Measurements from ENCODE around the gene OR52A1. TPM values are rescaled to one million over a fixed set of nuclear protein-coding genes. Genes with fewer than 3 reads are reported as not detected.

OR52A1 gene
- total and polyA plus RNA-seq, 2 of the 8 experiments (the other 6 are each of a cell fraction or from before 2014, with no cell fraction given) = 5.9 to 12.2 TPM

DNA sequence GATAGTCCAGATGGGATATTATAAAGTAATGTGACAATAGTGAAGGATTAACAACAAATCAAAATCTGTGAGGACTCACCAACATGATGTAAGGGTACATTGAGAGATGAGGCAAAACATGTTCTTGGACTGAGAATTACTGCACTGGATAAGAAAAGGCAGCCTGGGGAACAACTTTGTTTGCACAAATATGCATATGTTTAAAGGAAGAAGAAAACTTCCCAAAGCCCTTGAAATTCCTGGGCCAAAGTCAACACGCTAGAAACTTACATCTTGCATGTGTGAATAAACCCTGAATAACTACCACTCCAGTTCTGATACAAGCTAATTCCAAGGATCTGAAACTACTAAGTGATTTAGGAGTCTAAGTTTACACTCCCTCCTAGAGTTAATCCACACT lies 17.5 kb downstream of the OR52A1 start:
- FAIRE-seq (no peak), DNase-seq (ENCODE audit: low read depth in 1 of 2, low spot score in 2 of 2) (no peak)
- Histone ChIP-seq H2BK20ac (ENCODE audit: low read length) (no peak overlapping the region), H3K23me2 (ENCODE audit: low read depth, low read length) (no peaks in the 10 kb centered on the region), H3K27me3 (replicated peaks in 1 of 4; ENCODE audit: control insufficient read depth in 3 of 4, extremely low read depth in 1 of 4, insufficient read depth in 3 of 4, low read length in 3 of 4) (peaks cover 0 to 1% (median 0%) of the 10 kb centered on the region in 4 experiments; a peak in 1 of 7 replicates), H2BK12ac (ENCODE audit: low read depth, low read length) (no peak overlapping the region), H3K79me2 (ENCODE audit: control insufficient read depth in 1 of 2, insufficient read depth in 2 of 2, low read length in 2 of 2) (no peaks in the 10 kb centered on the region), H2AK5ac (ENCODE audit: low read depth, low read length) (no peak overlapping the region), H3K23ac (ENCODE audit: insufficient read length) (no peak overlapping the region), H2BK15ac (ENCODE audit: low read length) (no peak overlapping the region), H2BK120ac (replicated peaks; ENCODE audit: low read depth, low read length) (no peak overlapping the region), H3K4ac (replicated peaks; ENCODE audit: insufficient read length, low read depth, low read length) (no peak overlapping the region), H3K14ac (ENCODE audit: insufficient read length) (no peak overlapping the region), H2AFZ (ENCODE audit: low read length) (no peak overlapping the region), H3K36me3 (ENCODE audit: control insufficient read depth in 2 of 4, insufficient read depth in 4 of 4, low read length in 3 of 4) (no peaks in the 10 kb centered on the region), H4K20me1 (replicated peaks in 1 of 2; ENCODE audit: control insufficient read depth in 1 of 2, insufficient read depth in 2 of 2, low read length in 2 of 2) (no peaks in the 10 kb centered on the region), H3K79me1 (ENCODE audit: low read depth, low read length) (no peaks in the 10 kb centered on the region), H4K8ac (ENCODE audit: extremely low read depth, insufficient read depth, low read length) (no peak overlapping the region), H3K9me3 (ENCODE audit: insufficient read depth in 2 of 2, low read depth in 1 of 2, low read length in 1 of 2) (no peaks in the 10 kb centered on the region), H3K18ac (ENCODE audit: extremely low read depth, low read length) (no peak overlapping the region), H4K91ac (replicated peaks; ENCODE audit: insufficient read length, low read length) (no peak overlapping the region), H3K27ac (ENCODE audit: low read depth, low read length) (no peak overlapping the region), H3K4me1 (replicated peaks in 1 of 4; ENCODE audit: control insufficient read depth in 3 of 4, insufficient read depth in 4 of 4, low read length in 3 of 4) (peaks cover 0 to 4% (median 0%) of the 10 kb centered on the region in 4 experiments; a peak in 1 of 7 replicates), H3K9ac (replicated peaks in 1 of 4; ENCODE audit: extremely low read depth in 1 of 4, low read depth in 3 of 4, low read length in 3 of 4) (no peak overlapping the region), H3K4me2 (ENCODE audit: insufficient read depth in 1 of 2, low read depth in 2 of 2, low read length in 2 of 2) (no peak overlapping the region), H4K5ac (ENCODE audit: insufficient read length, low read depth, low read length) (no peak overlapping the region), H2BK5ac (ENCODE audit: low read depth, low read length) (no peak overlapping the region), H3K56ac (replicated peaks; ENCODE audit: insufficient read length, low read depth, low read length) (no peak overlapping the region), H3K4me3 (ENCODE audit: extremely low read depth in 1 of 4, insufficient read depth in 2 of 4, low read depth in 3 of 4, low read length in 4 of 4) (no peak overlapping the region)
- CTCF ChIA-PET (ENCODE audit: partially characterized antibody) = interaction anchor here (1.5 kb wide), 1 partner anchor 12 kb away, joined by 4 read pairs; no protein-coding TSS in a partner anchor
- POLR2A ChIA-PET (ENCODE audit: partially characterized antibody) = no interaction called here
- no peak for TF ChIP-seq BCL11A (IDR thresholded peaks at IDR 0.05; ENCODE audit: low read depth in 2 of 2, low read length in 2 of 2)
- TF ChIP-seq CBX5 (IDR thresholded peaks at IDR 0.05; ENCODE audit: low read depth, low read length) = no peak
- TF ChIP-seq EGR1 (IDR thresholded peaks at IDR 0.05; ENCODE audit: borderline replicate concordance, low read depth, low read length) = no peak
- WGBS, 2 experiments (ENCODE audit: extremely low coverage in 1 of 2, insufficient coverage in 1 of 2, insufficient read length in 1 of 2, insufficient replicate concordance in 2 of 2, low coverage in 1 of 2, low lambda C conversion rate in 2 of 2, missing lambda C conversion rate in 1 of 2) = 36% methylated on average over 1 of the region's 1 CpG; no CpG with 5 or more reads in 1 of the 2 experiments
